GM13976 (cell line): ENCODE data around the gene RRP12.

Experiments used
- DNase-seq: peaks from one replicate; pipeline ENCODE4 v3.0.0; 2012; ENCODE audit warnings: low spot score
- in situ Hi-C: fragments of 300-500 bp; cut with MboI; formaldehyde crosslinking; loops from one replicate; pipeline ENCODE4 v1.12.0; 2022; ENCODE audit warnings: low sequenced_read_pairs, mixed read lengths, inconsistent platforms; ENCODE audit not compliant: unreplicated experiment
- TF ChIP-seq, protein P1 (sequence below): IDR thresholded peaks from 2 replicates; pipeline ENCODE4 v1.5.1; 2012; ENCODE audit warnings: borderline replicate concordance, mild to moderate bottlenecking; ENCODE audit not compliant: insufficient read depth; ENCODE audit errors: extremely low read depth, missing control alignments, control extremely low read depth

RRP12 gene

DNA sequence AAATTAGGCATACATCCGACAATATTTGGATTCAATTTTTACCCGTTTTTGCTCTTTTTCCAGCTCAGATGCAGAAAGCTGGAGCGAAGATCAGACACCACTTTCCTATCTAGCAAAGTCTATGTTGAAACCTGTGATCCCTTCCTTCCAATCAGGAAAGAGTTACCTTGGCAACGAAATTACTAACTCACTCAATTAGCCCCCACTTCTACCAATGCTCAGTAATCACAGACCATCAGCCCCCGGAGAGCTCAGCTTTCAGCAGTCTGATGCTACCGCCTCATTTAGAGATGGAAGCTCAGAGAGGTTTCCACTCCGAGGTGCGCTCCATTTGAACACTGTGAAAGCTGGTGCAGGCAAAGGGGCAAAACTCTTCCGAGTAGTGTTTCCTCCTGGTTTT, 75.4 kb downstream of the RRP12 start:
- in situ Hi-C loops: no loop called here

DNA sequence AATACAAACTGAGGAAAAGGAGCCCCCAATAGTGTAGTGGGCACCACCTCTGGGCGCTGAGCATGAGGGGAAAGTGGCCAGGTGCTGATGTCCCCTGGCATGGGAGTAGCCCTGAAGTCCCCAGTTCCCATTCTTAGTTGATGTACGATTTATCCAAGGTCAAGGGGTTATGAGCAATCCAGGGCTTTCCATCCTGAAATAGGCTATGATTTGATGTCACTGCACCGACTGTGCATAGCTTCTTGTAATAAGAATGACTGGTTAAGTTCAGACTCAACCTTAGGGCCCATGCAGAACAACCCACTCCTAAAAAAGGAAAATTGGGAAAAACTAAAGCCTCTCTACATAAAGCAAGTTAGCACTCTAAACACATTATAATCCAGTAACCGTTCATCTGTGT, 77.6 kb downstream of the RRP12 start:
- TF ChIP-seq, protein P1, sequence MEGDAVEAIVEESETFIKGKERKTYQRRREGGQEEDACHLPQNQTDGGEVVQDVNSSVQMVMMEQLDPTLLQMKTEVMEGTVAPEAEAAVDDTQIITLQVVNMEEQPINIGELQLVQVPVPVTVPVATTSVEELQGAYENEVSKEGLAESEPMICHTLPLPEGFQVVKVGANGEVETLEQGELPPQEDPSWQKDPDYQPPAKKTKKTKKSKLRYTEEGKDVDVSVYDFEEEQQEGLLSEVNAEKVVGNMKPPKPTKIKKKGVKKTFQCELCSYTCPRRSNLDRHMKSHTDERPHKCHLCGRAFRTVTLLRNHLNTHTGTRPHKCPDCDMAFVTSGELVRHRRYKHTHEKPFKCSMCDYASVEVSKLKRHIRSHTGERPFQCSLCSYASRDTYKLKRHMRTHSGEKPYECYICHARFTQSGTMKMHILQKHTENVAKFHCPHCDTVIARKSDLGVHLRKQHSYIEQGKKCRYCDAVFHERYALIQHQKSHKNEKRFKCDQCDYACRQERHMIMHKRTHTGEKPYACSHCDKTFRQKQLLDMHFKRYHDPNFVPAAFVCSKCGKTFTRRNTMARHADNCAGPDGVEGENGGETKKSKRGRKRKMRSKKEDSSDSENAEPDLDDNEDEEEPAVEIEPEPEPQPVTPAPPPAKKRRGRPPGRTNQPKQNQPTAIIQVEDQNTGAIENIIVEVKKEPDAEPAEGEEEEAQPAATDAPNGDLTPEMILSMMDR: no peak
- in situ Hi-C loops: no loop called here
- no peak for DNase-seq

More for the DNA sequence above, 75.4 kb downstream of the RRP12 start:
- DNase-seq: no peak
- TF ChIP-seq, protein P1: no peak

DNA sequence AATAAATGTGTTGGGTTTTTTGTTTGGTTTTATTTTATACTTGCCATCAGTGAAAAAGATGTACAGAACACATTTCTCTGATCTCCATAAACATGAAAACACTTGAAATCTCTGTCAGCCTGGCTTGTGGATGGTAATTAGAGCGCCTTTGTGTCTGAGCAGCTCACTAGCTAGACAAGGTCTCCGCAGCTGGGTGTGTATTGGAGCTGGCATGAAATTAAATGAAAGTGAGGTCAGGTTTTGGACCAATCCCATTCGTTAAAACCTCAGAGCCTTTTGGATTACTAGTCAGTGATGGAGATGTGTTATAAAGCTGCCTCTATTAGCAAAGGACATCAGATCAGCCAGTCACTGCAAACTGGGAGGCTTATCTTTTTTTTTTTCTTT, 79.3 kb downstream of the RRP12 start:
- in situ Hi-C loops: no loop called here
- no peak for DNase-seq
- TF ChIP-seq, protein P1: no peak

DNA sequence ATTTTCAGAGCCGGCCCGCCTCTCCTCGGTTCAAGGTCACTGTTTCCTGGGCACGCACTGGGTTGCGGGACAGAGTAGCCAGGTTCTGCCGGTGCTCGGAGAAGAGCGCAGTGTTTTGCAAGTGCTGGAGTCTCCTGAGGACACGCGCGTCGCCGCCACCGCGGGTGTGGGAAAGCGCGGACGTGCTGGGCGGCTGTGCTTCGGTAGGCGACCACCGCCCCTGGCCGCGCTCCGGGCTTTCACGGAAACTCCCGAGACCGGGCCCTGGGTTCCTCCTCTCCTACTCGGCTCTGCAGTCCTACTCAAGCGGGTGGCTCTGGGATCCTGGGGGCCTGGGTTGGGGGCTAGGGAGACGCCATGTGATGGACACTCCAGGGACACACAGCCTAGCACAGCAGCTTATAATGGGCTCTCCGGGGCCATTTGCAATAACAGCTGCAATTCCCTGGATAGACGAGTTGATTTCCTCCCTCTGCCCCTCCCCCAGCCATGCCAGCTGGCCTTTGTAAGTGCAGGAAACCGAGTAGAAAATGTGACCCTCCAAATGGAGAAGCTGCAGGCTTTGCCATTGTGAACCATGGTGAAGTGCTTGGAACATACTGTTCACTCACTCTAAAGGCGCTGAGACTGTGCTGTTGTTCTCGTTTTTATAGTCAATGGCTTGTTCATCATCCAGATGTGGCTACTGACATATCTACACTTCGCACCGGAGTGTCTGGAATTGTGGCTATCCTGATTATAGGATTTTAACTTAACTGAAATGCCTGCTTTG, 79.9 kb downstream of the RRP12 start:
- TF ChIP-seq, protein P1: no peak
- in situ Hi-C loops: no loop called here
- no peak for DNase-seq

DNA sequence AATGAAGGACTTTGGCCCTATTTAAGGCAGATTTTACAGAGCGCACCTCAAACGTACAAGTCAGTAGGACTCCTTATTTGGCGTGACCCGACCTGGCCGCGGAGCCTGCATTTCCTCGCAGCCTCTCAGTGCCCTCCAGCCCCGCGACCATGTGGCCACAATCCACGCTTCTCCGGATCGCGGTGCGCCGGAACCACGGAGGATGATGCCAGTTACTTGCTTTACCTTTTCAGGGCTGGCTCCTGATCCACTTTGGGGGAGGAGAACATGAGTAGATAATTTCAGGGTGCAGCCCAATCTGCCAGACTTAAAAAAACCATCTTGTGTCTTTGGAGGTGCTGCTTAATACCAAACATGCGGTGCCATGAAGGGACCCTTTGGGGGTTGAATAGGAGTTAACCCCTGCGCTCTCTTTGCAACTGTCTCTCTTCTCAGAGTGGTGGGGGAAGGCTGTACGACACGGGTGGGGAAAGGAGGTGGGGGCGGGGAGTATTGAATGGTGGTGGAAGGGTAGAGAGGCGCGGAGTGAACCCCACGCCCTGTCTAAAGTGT, 80.6 kb downstream of the RRP12 start:
- DNase-seq: no peak
- TF ChIP-seq, protein P1: no peak
- in situ Hi-C loops: no loop called here

DNA sequence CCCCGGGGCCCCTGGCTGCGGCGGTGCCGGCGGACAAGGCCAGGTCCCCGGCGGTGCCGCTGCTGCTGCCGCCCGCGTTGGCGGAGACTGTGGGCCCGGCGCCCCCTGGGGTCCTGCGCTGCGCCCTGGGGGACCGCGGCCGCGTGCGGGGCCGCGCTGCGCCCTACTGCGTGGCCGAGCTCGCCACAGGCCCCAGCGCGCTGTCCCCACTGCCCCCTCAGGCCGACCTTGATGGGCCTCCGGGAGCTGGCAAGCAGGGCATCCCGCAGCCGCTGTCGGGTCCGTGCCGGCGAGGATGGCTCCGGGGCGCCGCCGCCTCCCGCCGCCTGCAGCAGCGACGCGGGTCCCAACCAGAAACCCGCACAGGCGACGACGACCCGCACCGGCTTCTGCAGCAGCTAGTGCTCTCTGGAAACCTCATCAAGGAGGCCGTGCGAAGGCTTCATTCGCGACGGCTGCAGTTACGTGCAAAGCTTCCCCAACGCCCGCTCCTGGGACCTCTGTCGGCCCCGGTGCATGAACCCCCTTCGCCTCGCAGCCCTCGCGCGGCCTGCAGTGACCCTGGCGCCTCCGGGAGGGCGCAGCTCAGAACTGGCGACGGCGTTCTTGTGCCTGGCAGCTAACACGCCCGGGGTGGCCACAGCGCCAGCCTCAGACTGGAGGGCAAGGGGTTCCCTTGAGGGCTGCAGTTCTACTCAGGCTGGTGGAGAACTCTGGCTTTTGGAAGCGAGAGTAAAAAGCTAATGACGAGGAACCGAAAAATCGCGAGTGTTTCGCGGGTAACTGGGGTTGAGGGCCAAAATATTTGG, 81.3 kb downstream of the RRP12 start:
- TF ChIP-seq, protein P1: no peak
- in situ Hi-C loops: no loop called here
- DNase-seq: peak; percentile 59
